Stomach (tissue), 4 donors: ENCODE results near the gene SESN3.

Experiments
- POLR2A ChIP-seq, 4 donors: fragments of 450-650 bp; IDR thresholded peaks; one replicate each; pipeline ENCODE4 v1.6.1; 2016; ENCODE audit warnings: antibody characterized with exemption in 4 of 4, control low read depth in 2 of 4, mild to moderate bottlenecking in 1 of 4, moderate library complexity in 1 of 4
- TF ChIP-seq, protein P1 (sequence below), 7 experiments: fragments of 450-650 bp in 4 of 7; fragments of 200-600 bp in 3 of 7; sonication (generic) in 3 of 7; IDR thresholded peaks; one replicate each; pipeline ENCODE4 v1.5.1; 2016 to 2019; ENCODE audit warnings: antibody characterized with exemption in 7 of 7, control low read depth in 2 of 7, mild to moderate bottlenecking in 1 of 7

DNA sequence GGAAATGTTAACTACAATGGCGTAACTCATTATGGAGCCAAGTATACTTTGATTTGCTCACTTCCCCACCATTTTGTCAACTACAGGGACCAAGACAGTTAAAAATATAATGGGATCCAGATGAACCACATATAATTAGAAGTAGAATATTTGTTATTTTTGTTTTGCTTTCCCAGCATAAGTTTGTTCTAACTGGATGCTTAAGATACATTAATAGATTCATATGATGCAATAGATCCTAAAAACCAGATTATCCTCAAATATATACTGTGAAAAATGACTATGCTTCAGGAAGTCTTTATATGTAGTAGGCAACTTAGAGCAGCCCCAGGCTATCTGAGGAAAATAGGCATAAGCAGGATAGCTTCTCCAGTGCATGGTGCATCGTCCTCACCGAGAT, 38.3 kb downstream of the SESN3 start:
- TF ChIP-seq, protein P1, sequence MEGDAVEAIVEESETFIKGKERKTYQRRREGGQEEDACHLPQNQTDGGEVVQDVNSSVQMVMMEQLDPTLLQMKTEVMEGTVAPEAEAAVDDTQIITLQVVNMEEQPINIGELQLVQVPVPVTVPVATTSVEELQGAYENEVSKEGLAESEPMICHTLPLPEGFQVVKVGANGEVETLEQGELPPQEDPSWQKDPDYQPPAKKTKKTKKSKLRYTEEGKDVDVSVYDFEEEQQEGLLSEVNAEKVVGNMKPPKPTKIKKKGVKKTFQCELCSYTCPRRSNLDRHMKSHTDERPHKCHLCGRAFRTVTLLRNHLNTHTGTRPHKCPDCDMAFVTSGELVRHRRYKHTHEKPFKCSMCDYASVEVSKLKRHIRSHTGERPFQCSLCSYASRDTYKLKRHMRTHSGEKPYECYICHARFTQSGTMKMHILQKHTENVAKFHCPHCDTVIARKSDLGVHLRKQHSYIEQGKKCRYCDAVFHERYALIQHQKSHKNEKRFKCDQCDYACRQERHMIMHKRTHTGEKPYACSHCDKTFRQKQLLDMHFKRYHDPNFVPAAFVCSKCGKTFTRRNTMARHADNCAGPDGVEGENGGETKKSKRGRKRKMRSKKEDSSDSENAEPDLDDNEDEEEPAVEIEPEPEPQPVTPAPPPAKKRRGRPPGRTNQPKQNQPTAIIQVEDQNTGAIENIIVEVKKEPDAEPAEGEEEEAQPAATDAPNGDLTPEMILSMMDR (IDR thresholded peaks at IDR 0.05): no peak
- TF ChIP-seq POLR2A (IDR thresholded peaks at IDR 0.05): no peak
